Subcutaneous abdominal adipose tissue (tissue), 5 donors: ENCODE data around the gene MCCC2.

Experiments
- H3K27ac ChIP-seq: one replicate; pipeline ENCODE4 v1.7.0; 2013; ENCODE audit warnings: low read depth, mild to moderate bottlenecking, inconsistent platforms, low read length, moderate library complexity
- H3K27me3 ChIP-seq, 5 donors: one replicate each; pipeline ENCODE4 v1.7.0; 2013; ENCODE audit warnings: low read length in 5 of 5, inconsistent platforms in 1 of 5; ENCODE audit not compliant: control insufficient read depth in 5 of 5, insufficient read depth in 4 of 5
- H3K36me3 ChIP-seq, 5 donors: one replicate each; pipeline ENCODE4 v1.7.0; 2013; ENCODE audit warnings: low read length in 5 of 5; ENCODE audit not compliant: control insufficient read depth in 5 of 5, insufficient read depth in 5 of 5
- H3K4me1 ChIP-seq, 5 donors: one replicate each; pipeline ENCODE4 v1.7.0; 2013; ENCODE audit warnings: low read length in 5 of 5, mild to moderate bottlenecking in 3 of 5, moderate library complexity in 1 of 5; ENCODE audit not compliant: control insufficient read depth in 5 of 5, insufficient read depth in 5 of 5
- H3K4me3 ChIP-seq, 5 donors: one replicate each; pipeline ENCODE4 v1.7.0; 2013; ENCODE audit warnings: low read length in 5 of 5, low read depth in 1 of 5
- H3K9ac ChIP-seq, 5 donors: one replicate each; pipeline ENCODE4 v1.7.0; 2013; ENCODE audit warnings: low read length in 5 of 5, mild to moderate bottlenecking in 4 of 5, moderate library complexity in 3 of 5
- H3K9me3 ChIP-seq, 5 donors: one replicate each; pipeline ENCODE4 v1.7.0; 2013; ENCODE audit warnings: low read length in 5 of 5; ENCODE audit not compliant: control insufficient read depth in 5 of 5
- donor health status: healthy.
- donor health status: healthy.
- donor health status: healthy.
- donor health status: healthy.
- donor health status: healthy.

MCCC2 gene

DNA sequence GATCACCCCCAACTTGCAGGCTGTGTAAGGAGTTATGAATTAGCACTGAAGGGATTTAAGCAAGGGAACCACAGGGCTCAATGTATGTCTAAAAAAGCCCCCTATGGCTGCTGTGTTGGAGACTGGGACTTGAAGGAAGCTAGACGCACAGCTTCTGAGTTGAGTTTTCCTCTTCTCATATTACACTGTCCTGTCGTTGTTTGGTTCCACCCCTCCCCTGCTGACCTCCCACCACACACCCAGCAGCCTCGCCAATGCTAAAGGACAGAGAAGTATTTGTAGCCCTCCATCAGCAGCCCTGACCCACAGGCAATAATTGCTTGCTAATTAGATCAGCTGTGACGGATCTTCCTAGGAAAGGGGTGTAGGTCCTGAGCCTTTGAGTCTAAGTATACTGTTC lies 116.8 kb downstream of the MCCC2 start:
- H3K27ac ChIP-seq = no peak overlapping the region
- H3K9ac ChIP-seq = no peak overlapping the region
- no peaks in the 10 kb centered on the region for H3K4me1 ChIP-seq
- H3K4me3 ChIP-seq = no peak overlapping the region
- H3K36me3 ChIP-seq = no peaks in the 10 kb centered on the region
- no peaks in the 10 kb centered on the region for H3K9me3 ChIP-seq
- H3K27me3 ChIP-seq = peaks cover 0 to 4% (median 0%) of the 10 kb centered on the region in 5 donors

DNA sequence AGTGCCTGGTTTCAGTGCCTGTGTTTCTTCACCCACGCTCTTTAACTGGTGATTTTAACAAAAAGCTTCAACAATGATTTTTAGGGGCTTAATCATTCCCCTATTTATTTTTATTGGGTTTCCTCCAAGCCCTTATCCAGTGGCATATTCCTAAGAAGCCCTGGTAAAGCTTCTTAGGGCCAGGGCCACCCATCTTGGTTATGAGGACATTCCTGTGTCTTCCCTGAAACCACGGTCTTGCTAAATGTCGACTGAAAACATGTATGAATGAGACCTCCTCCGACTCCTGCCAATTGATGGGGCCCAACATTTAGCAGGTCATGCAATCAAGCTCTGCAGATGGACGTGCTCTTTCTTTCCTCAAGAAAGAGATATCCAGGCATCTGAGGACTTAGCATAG lies 118.3 kb downstream of the MCCC2 start:
- no peaks in the 10 kb centered on the region for H3K36me3 ChIP-seq
- H3K9ac ChIP-seq = no peak overlapping the region
- H3K27ac ChIP-seq = no peak overlapping the region
- no peaks in the 10 kb centered on the region for H3K4me1 ChIP-seq
- no peak overlapping the region for H3K4me3 ChIP-seq
- H3K9me3 ChIP-seq = no peaks in the 10 kb centered on the region
- H3K27me3 ChIP-seq = peaks cover 0 to 4% (median 0%) of the 10 kb centered on the region in 5 donors

GRCh38 chr5:71706906-71707305 lies 119.8 kb downstream of the MCCC2 start:
- H3K9ac ChIP-seq = no peak overlapping the region
- H3K27me3 ChIP-seq = peaks cover 0 to 4% (median 0%) of the 10 kb centered on the region in 5 donors
- no peaks in the 10 kb centered on the region for H3K9me3 ChIP-seq
- no peaks in the 10 kb centered on the region for H3K36me3 ChIP-seq
- no peak overlapping the region for H3K4me3 ChIP-seq
- no peaks in the 10 kb centered on the region for H3K4me1 ChIP-seq
- H3K27ac ChIP-seq = no peak overlapping the region
